PFSK-1 (cell line): ENCODE results near the gene PDK2.

Source experiments
- FOXP2 ChIP-seq: optimal IDR thresholded peaks from 2 replicates; pipeline ENCODE3; 2011; ENCODE audit warnings: borderline replicate concordance, control low read depth, inconsistent platforms; ENCODE audit not compliant: insufficient read depth; ENCODE audit errors: extremely low read length, extremely low read depth
- POLR2AphosphoS5 ChIP-seq: IDR thresholded peaks from 2 replicates; pipeline ENCODE4 v1.6.1; 2012; ENCODE audit warnings: low read depth, mild to moderate bottlenecking, control low read depth, low read length, moderate library complexity
- REST ChIP-seq, 2 experiments: IDR thresholded peaks; 2 replicates each; pipeline versions ENCODE4 v1.6.1 to v1.8.0; 2011 to 2012; ENCODE audit warnings: low read depth in 2 of 2, low read length in 2 of 2, control low read depth in 1 of 2, inconsistent platforms in 1 of 2, mild to moderate bottlenecking in 1 of 2, moderate library complexity in 1 of 2; ENCODE audit not compliant: insufficient read depth in 1 of 2
- SIN3A ChIP-seq: IDR thresholded peaks from 2 replicates; pipeline ENCODE4 v1.6.1; 2012; ENCODE audit warnings: mild to moderate bottlenecking, low read length, moderate library complexity, borderline replicate concordance; ENCODE audit not compliant: insufficient read depth
- TAF1 ChIP-seq: IDR thresholded peaks from 2 replicates; pipeline ENCODE4 v1.6.1; 2012; ENCODE audit warnings: low read length, control low read depth, borderline replicate concordance; ENCODE audit not compliant: insufficient read depth

PDK2 gene

GRCh38 chr17:50139185-50139783, 44.1 kb downstream of the PDK2 start:
- TF ChIP-seq SIN3A: no peak
- TF ChIP-seq FOXP2: no peak

GRCh38 chr17:50139950-50140885, 45.1 kb downstream of the PDK2 start:
- no peak for TF ChIP-seq SIN3A
- TF ChIP-seq POLR2AphosphoS5: no peak
- no peak for TF ChIP-seq FOXP2
- TF ChIP-seq REST (IDR thresholded peaks at IDR 0.05; ENCODE audit: insufficient read depth in 1 of 2, low read depth in 2 of 2, low read length in 2 of 2): no peak
- TF ChIP-seq TAF1: no peak; the same call in 1 of the 2 replicates

- TF ChIP-seq TAF1: no peak
- TF ChIP-seq FOXP2: no peak
- TF ChIP-seq SIN3A: no peak
- no peak for TF ChIP-seq POLR2AphosphoS5
- no peak for TF ChIP-seq REST (IDR thresholded peaks at IDR 0.05; ENCODE audit: insufficient read depth in 1 of 2, low read depth in 2 of 2, low read length in 2 of 2)
Measured at GRCh38 chr17:50141026-50141744, 46.0 kb downstream of the PDK2 start.

- TF ChIP-seq REST (IDR thresholded peaks at IDR 0.05; ENCODE audit: insufficient read depth in 1 of 2, low read depth in 2 of 2, low read length in 2 of 2) (no peak), SIN3A (no peak), POLR2AphosphoS5 (no peak), TAF1 (no peak)
Measured at GRCh38 chr17:50141745-50142110, 46.6 kb downstream of the PDK2 start.

GRCh38 chr17:50143461-50144176, 48.5 kb downstream of the PDK2 start:
- no peak for TF ChIP-seq TAF1
- TF ChIP-seq FOXP2: no peak
- no peak for TF ChIP-seq REST (IDR thresholded peaks at IDR 0.05; ENCODE audit: insufficient read depth in 1 of 2, low read depth in 2 of 2, low read length in 2 of 2)
- TF ChIP-seq SIN3A: no peak
- TF ChIP-seq POLR2AphosphoS5: no peak
